ENCODE results near the gene ARFGAP1.

ARFGAP1 gene

GRCh38 chr20:63336232-63336752 lies 63.7 kb downstream of the ARFGAP1 start:
- DNase-seq, result no peak

DNA sequence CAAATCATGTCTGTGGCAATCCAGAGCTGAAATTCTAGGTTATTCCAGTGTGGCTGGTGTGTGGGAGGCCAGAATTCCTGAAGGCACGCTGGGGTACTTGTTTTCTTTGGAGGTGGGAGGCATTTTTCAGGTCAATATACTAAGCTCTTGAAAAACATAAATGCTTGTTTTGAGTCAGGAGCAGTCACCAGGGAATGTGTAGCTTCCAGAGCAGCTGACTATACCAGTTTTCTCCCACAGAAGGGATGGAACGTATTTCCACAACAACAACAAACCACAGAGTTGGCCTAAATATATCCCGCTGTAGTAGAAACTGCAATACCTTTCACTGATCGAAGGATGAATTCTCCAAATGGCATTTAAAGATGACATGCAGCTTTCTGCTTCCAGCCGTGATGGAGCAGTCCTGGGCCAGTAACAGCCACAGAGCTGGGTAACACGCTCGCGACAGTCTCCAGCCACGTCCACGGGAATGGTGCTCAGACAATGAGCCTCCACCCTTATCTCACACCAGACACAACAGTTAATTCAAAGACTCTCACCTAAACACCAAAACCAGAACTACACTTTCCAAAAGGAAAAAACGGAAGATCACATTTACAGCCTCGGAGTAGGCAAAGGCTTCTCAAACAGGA lies 65.3 kb downstream of the ARFGAP1 start:
- DNase-seq, result no peak

Data from activated gamma-delta T cell (primary cell).